Prostate gland (tissue), 2 donors: ENCODE results near the gene TBC1D8B.

Source experiments
- POLR2A ChIP-seq: fragments of 450-650 bp; IDR thresholded peaks from one replicate; pipeline ENCODE4 v1.6.1; 2016; ENCODE audit warnings: antibody characterized with exemption, mild to moderate bottlenecking
- POLR2AphosphoS5 ChIP-seq: sonication (generic); formaldehyde crosslinking; IDR thresholded peaks from one replicate; pipeline ENCODE4 v1.6.1; 2017; ENCODE audit warnings: antibody characterized with exemption
- TF ChIP-seq, protein P1 (sequence below), 4 experiments: fragments of 200-600 bp in 2 of 4; fragments of 450-650 bp in 2 of 4; sonication (generic) in 2 of 4; IDR thresholded peaks; 1 replicate in 3 of 4; 2 replicates in 1 of 4; pipeline ENCODE4 v1.5.1; 2016 to 2019; ENCODE audit warnings: antibody characterized with exemption in 4 of 4, mild to moderate bottlenecking in 2 of 4, moderate library complexity in 2 of 4

DNA sequence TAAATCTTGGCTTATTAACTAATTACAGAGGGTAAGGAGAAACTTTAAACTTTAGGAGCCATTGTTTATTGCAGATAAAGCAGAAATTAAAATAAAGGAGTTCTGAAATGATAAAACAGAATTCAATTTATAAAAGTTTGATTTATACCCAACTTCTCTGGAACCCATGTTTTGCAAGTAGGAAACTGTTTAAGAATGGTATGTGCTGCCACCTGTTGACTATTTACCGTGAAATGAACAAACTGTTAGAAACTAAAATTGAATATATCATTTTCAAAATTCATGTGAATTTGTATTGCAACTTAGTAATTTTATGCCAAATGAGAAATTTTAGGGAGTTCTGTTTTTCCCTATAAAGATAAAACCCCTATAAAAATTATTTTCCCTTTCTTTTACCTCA is 11.0 kb upstream of the TBC1D8B start:
- TF ChIP-seq POLR2A (no peak), POLR2AphosphoS5 (no peak)
- TF ChIP-seq, protein P1, sequence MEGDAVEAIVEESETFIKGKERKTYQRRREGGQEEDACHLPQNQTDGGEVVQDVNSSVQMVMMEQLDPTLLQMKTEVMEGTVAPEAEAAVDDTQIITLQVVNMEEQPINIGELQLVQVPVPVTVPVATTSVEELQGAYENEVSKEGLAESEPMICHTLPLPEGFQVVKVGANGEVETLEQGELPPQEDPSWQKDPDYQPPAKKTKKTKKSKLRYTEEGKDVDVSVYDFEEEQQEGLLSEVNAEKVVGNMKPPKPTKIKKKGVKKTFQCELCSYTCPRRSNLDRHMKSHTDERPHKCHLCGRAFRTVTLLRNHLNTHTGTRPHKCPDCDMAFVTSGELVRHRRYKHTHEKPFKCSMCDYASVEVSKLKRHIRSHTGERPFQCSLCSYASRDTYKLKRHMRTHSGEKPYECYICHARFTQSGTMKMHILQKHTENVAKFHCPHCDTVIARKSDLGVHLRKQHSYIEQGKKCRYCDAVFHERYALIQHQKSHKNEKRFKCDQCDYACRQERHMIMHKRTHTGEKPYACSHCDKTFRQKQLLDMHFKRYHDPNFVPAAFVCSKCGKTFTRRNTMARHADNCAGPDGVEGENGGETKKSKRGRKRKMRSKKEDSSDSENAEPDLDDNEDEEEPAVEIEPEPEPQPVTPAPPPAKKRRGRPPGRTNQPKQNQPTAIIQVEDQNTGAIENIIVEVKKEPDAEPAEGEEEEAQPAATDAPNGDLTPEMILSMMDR (IDR thresholded peaks at IDR 0.05), result peak in 3 of 4 experiments; percentile 7 to 36 (median 23)
